Measurements from ENCODE around the gene KLK5. TPM values are rescaled to one million over a fixed set of nuclear protein-coding genes. Genes with fewer than 3 reads are reported as not detected.

KLK5 gene
- total RNA-seq, 2 donors from 2014 or later, result 1.9 to 2.7 TPM

DNA sequence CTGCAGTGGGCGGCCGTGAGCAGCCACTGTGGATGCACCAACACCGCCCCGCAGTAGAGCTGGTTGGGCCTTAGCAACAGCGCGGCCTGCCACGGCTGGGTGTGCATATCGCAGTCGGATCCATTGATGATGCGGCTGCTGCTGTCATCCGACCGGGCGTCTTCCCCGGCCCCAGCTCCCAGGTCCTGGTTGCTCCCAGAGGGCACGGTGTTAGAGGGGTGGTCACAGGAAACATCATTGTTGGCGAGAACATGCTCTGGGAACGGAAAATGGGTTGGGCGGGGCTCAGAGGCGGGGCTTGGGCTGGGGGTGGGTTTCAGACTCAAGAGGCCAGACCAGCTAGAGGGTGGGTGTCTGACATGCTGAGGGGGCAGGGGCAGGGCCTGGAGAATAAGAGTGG, 3.0 kb downstream of the KLK5 start:
- H3K4me1 ChIP-seq (replicated peaks), result no peaks in the 10 kb centered on the region
- H3K27ac ChIP-seq, result no peak overlapping the region
- no peaks in the 10 kb centered on the region for H3K9me3 ChIP-seq
- no peak overlapping the region for H3K4me3 ChIP-seq
- TF ChIP-seq POLR2AphosphoS5 (IDR thresholded peaks at IDR 0.05), result no peak
- TF ChIP-seq, protein P1, sequence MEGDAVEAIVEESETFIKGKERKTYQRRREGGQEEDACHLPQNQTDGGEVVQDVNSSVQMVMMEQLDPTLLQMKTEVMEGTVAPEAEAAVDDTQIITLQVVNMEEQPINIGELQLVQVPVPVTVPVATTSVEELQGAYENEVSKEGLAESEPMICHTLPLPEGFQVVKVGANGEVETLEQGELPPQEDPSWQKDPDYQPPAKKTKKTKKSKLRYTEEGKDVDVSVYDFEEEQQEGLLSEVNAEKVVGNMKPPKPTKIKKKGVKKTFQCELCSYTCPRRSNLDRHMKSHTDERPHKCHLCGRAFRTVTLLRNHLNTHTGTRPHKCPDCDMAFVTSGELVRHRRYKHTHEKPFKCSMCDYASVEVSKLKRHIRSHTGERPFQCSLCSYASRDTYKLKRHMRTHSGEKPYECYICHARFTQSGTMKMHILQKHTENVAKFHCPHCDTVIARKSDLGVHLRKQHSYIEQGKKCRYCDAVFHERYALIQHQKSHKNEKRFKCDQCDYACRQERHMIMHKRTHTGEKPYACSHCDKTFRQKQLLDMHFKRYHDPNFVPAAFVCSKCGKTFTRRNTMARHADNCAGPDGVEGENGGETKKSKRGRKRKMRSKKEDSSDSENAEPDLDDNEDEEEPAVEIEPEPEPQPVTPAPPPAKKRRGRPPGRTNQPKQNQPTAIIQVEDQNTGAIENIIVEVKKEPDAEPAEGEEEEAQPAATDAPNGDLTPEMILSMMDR (IDR thresholded peaks at IDR 0.05), result no peak
- no peak for TF ChIP-seq POLR2A (IDR thresholded peaks at IDR 0.05)
- no peaks in the 10 kb centered on the region for H3K36me3 ChIP-seq
- 50% methylated on average over 19 of the region's 19 CpGs for WGBS
- DNase-seq (ENCODE audit: low spot score), result no peak
- H3K27me3 ChIP-seq (replicated peaks; ENCODE audit: insufficient read depth), result no peaks in the 10 kb centered on the region
- intact Hi-C loops (cut with DNase I), result no loop called here

DNA sequence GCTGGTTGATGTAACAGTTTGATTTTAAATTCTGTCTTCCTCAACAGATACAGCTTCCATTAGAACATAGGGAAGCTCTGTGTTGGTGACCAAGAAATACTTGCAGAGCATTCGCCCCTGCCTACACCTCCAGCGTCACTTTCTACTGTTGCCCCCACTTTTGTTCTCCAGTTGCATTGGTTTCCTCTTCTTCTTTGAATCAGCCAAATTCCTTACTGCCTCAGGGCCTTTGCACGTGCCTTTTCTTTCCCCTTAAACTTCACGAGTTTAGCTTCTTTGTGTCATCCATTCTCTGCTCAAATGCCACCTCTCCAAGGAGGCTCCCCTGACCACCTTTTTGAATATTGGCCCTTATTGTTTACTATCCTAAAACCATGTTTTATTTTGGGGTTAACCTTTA, 5.7 kb downstream of the KLK5 start:
- WGBS, result 78% methylated on average over 4 of the region's 4 CpGs
- Histone ChIP-seq H3K27me3 (replicated peaks; ENCODE audit: insufficient read depth) (no peaks in the 10 kb centered on the region), H3K4me3 (no peak overlapping the region), H3K36me3 (no peaks in the 10 kb centered on the region), H3K4me1 (replicated peaks) (no peaks in the 10 kb centered on the region), H3K9me3 (no peaks in the 10 kb centered on the region), H3K27ac (no peak overlapping the region)
- TF ChIP-seq, protein P1 (IDR thresholded peaks at IDR 0.05), result no peak
- TF ChIP-seq POLR2A (IDR thresholded peaks at IDR 0.05) (no peak), POLR2AphosphoS5 (IDR thresholded peaks at IDR 0.05) (no peak)
- no peak for DNase-seq (ENCODE audit: low spot score)
- intact Hi-C loops (cut with DNase I), result no loop called here

DNA sequence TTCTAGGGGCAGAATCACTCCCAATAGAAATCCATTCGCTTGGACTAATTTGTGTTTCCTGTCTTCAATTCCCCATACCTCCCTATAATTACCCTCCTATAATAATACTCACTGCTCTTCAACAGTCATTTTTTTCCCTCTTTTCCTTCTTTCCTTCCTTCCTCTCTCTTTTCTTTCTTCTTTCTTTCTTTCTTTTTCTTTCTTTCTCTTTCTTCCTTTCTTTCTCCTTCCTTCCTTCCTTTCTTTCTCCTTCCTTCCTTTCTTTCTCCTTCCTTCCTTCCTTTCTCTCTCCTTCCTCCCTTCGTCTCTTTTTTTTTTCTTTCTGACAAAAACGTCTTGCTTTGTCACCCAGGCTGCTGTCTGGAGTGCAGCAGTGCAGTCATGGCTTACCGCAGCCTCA, 8.0 kb downstream of the KLK5 start:
- intact Hi-C loops (cut with DNase I), result no loop called here
- no peak overlapping the region for H3K4me3 ChIP-seq
- no peaks in the 10 kb centered on the region for H3K4me1 ChIP-seq (replicated peaks)
- WGBS, result 71% methylated on average over 4 of the region's 4 CpGs
- TF ChIP-seq POLR2A (IDR thresholded peaks at IDR 0.05) (no peak), POLR2AphosphoS5 (IDR thresholded peaks at IDR 0.05) (no peak)
- TF ChIP-seq, protein P1 (IDR thresholded peaks at IDR 0.05), result no peak
- no peak for DNase-seq (ENCODE audit: low spot score)
- no peaks in the 10 kb centered on the region for H3K9me3 ChIP-seq
- no peaks in the 10 kb centered on the region for H3K36me3 ChIP-seq
- H3K27ac ChIP-seq, result no peak overlapping the region
- no peaks in the 10 kb centered on the region for H3K27me3 ChIP-seq (replicated peaks; ENCODE audit: insufficient read depth)

DNA sequence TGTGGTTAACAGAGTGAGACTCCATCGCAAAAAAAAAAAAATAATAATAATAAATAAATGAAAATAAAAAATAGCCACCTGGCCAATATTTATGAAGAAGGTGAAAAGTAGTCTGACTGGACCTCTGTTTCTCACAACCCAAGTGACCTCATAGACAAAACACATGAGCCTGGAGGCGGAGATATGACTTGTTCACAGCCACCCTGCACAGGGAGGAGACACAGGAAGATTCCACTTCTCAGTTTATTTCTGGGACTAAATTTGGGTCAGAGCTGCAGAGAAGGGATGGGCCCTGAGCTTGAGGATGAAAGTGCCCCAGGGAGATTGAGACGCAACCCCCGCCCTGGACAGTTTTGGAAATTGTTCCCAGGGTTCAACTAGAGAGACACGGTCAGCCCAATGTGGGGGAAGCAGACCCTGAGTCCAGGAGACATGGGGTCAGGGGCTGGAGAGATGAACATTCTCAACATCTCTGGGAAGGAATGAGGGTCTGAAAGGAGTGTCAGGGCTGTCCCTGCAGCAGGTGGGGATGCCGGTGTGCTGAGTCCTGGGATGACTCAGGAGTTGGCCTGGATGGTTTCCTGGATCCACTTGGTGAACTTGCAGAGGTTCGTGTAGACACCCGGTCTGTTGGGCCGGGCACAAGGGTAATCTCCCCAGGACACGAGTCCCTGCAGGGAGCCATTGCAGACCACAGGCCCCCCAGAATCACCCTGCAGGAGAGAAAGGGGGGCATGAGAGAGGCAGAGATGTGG, 9.6 kb downstream of the KLK5 start:
- Histone ChIP-seq H3K9me3 (no peaks in the 10 kb centered on the region), H3K4me3 (no peak overlapping the region), H3K36me3 (no peaks in the 10 kb centered on the region), H3K27ac (no peak overlapping the region), H3K4me1 (replicated peaks) (no peaks in the 10 kb centered on the region), H3K27me3 (replicated peaks; ENCODE audit: insufficient read depth) (no peaks in the 10 kb centered on the region)
- intact Hi-C loops (cut with DNase I), result no loop called here
- TF ChIP-seq, protein P1 (IDR thresholded peaks at IDR 0.05), result no peak
- WGBS, result 84% methylated on average over 10 of the region's 10 CpGs
- DNase-seq (ENCODE audit: low spot score), result no peak

DNA sequence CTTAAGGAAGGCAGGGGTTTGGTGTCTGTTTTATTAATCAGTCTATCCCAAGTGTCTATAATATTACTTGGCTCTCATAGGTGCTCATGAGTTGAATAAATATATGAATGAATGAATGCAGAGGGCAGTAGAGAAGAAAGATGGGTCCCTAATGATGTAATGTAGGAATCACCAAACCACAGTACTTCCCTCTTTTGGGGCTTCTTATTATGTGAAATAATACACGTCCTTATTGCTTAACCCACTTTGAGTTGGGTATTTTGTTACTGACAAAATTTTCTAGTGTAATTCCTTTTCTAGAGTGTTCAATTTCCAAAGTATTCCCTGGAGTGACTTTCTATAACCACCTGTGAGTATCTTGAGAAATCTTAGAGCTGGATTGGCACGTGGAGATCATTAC, 13.2 kb downstream of the KLK5 start:
- Histone ChIP-seq H3K9me3 (no peaks in the 10 kb centered on the region), H3K27ac (no peak overlapping the region), H3K4me1 (replicated peaks) (no peaks in the 10 kb centered on the region), H3K4me3 (no peak overlapping the region), H3K36me3 (no peaks in the 10 kb centered on the region), H3K27me3 (replicated peaks; ENCODE audit: insufficient read depth) (no peaks in the 10 kb centered on the region)
- intact Hi-C loops (cut with DNase I), result no loop called here
- TF ChIP-seq POLR2AphosphoS5 (IDR thresholded peaks at IDR 0.05) (no peak), POLR2A (IDR thresholded peaks at IDR 0.05) (no peak)
- TF ChIP-seq, protein P1 (IDR thresholded peaks at IDR 0.05), result no peak
- no peak for DNase-seq (ENCODE audit: low spot score)
- 84% methylated on average over 2 of the region's 2 CpGs for WGBS
